IPS-18c (cell line): Measurements from ENCODE around the gene BCL2L2.

Experiments used
- H3K4me3 ChIP-seq: 2 replicates; pipeline ENCODE4 v1.7.0; 2013; ENCODE audit warnings: low read depth, mild to moderate bottlenecking, low read length, moderate library complexity; ENCODE audit not compliant: insufficient read depth
- H3K9me3 ChIP-seq: one replicate; pipeline ENCODE4 v1.6.1; 2013; ENCODE audit warnings: mild to moderate bottlenecking, low read length, moderate library complexity; ENCODE audit not compliant: control insufficient read depth, insufficient read depth

Gene BCL2L2

GRCh38 chr14:23360496-23360895 lies 53.9 kb downstream of the BCL2L2 start:
- no peaks in the 10 kb centered on the region for H3K9me3 ChIP-seq
- no peak overlapping the region for H3K4me3 ChIP-seq

GRCh38 chr14:23361320-23361719 lies 54.7 kb downstream of the BCL2L2 start:
- Histone ChIP-seq H3K4me3 (no peak overlapping the region), H3K9me3 (no peaks in the 10 kb centered on the region)
